PC-9 (cell line): ENCODE data around the gene KCNQ5.

ENCODE experiments used
- CTCF ChIP-seq: fragments of 200-600 bp; sonication (generic); conservative IDR thresholded peaks from 2 replicates; pipeline ENCODE4 v1.6.1; 2017; ENCODE audit warnings: mixed run types, antibody characterized with exemption, mild to moderate bottlenecking, moderate library complexity
- EZH2 ChIP-seq: fragments of 200-600 bp; sonication (generic); IDR thresholded peaks from 2 replicates; pipeline ENCODE4 v1.8.0; 2017; ENCODE audit warnings: antibody characterized with exemption, low read depth

GRCh38 chr6:72595812-72596211 is 26.1 kb upstream of the KCNQ5 start:
- TF ChIP-seq CTCF: no peak
- TF ChIP-seq EZH2: no peak
